Fibroblast of peridontal ligament (primary cell): ENCODE data around the gene LGALS1.

Experiments used
- DNase-seq: peaks from one replicate; pipeline ENCODE4 v3.0.0-alpha.2; 2010; ENCODE audit errors: extremely low read depth

Gene LGALS1

GRCh38 chr22:37674951-37675929 lies at the start of gene LGALS1:
Gene LGALS1 (plus strand): TSS chr22:37675636. CDS start chr22:37675703, 67 bp downstream.
- DNase-seq: peak; percentile 98

- DNase-seq: no peak
Observed at GRCh38 chr22:37625737-37626136, 49.7 kb upstream of the LGALS1 start.

- DNase-seq: peak; percentile 61
Observed at GRCh38 chr22:37626144-37626543, 49.3 kb upstream of the LGALS1 start.

- no peak for DNase-seq
Observed at GRCh38 chr22:37626556-37627075, 48.8 kb upstream of the LGALS1 start.

GRCh38 chr22:37627121-37627520 lies 48.3 kb upstream of the LGALS1 start:
- peak; percentile 20 for DNase-seq

- no peak for DNase-seq
Observed at GRCh38 chr22:37627545-37627944, 47.9 kb upstream of the LGALS1 start.

GRCh38 chr22:37628830-37629229 lies 46.6 kb upstream of the LGALS1 start:
- no peak for DNase-seq

- DNase-seq: no peak
Observed at GRCh38 chr22:37629928-37630327, 45.5 kb upstream of the LGALS1 start.

GRCh38 chr22:37630839-37631435 lies 44.5 kb upstream of the LGALS1 start:
- no peak for DNase-seq

- no peak for DNase-seq
Observed at GRCh38 chr22:37631448-37632173, 43.8 kb upstream of the LGALS1 start.

- no peak for DNase-seq
Observed at GRCh38 chr22:37632174-37633088, 43.0 kb upstream of the LGALS1 start.

GRCh38 chr22:37633089-37633624 lies 42.3 kb upstream of the LGALS1 start:
- no peak for DNase-seq

GRCh38 chr22:37633625-37634416 lies 41.6 kb upstream of the LGALS1 start:
- peak; percentile 77 for DNase-seq

- no peak for DNase-seq
Observed at GRCh38 chr22:37634417-37634924, 41.0 kb upstream of the LGALS1 start.

- no peak for DNase-seq
Observed at GRCh38 chr22:37635157-37635556, 40.3 kb upstream of the LGALS1 start.

- peak; percentile 53 for DNase-seq
Observed at GRCh38 chr22:37636186-37636948, 39.1 kb upstream of the LGALS1 start.

- DNase-seq: no peak
Observed at GRCh38 chr22:37636949-37637273, 38.5 kb upstream of the LGALS1 start.

GRCh38 chr22:37638391-37639069 lies 36.9 kb upstream of the LGALS1 start:
- DNase-seq: no peak
